GM20000 (cell line): Measurements from ENCODE around the gene SLC17A1.
"Not testable (repeated sequence)": the region's sequence is repeated elsewhere in the genome, so short reads cannot be mapped to it uniquely, and the experiment has no call there.

Experiments used
- DNase-seq: peaks from one replicate; pipeline ENCODE4 v3.0.0; 2012; ENCODE audit warnings: low spot score
- TF ChIP-seq, protein P1 (sequence below): IDR thresholded peaks from 2 replicates; pipeline ENCODE4 v1.5.1; 2012; ENCODE audit warnings: mild to moderate bottlenecking, control low read depth; ENCODE audit errors: extremely low read depth, missing control alignments

The SLC17A1 gene

GRCh38 chr6:25757936-25758642 is 73.8 kb downstream of the SLC17A1 start:
- TF ChIP-seq, protein P1, sequence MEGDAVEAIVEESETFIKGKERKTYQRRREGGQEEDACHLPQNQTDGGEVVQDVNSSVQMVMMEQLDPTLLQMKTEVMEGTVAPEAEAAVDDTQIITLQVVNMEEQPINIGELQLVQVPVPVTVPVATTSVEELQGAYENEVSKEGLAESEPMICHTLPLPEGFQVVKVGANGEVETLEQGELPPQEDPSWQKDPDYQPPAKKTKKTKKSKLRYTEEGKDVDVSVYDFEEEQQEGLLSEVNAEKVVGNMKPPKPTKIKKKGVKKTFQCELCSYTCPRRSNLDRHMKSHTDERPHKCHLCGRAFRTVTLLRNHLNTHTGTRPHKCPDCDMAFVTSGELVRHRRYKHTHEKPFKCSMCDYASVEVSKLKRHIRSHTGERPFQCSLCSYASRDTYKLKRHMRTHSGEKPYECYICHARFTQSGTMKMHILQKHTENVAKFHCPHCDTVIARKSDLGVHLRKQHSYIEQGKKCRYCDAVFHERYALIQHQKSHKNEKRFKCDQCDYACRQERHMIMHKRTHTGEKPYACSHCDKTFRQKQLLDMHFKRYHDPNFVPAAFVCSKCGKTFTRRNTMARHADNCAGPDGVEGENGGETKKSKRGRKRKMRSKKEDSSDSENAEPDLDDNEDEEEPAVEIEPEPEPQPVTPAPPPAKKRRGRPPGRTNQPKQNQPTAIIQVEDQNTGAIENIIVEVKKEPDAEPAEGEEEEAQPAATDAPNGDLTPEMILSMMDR, result no peak
- DNase-seq, result no peak

DNA sequence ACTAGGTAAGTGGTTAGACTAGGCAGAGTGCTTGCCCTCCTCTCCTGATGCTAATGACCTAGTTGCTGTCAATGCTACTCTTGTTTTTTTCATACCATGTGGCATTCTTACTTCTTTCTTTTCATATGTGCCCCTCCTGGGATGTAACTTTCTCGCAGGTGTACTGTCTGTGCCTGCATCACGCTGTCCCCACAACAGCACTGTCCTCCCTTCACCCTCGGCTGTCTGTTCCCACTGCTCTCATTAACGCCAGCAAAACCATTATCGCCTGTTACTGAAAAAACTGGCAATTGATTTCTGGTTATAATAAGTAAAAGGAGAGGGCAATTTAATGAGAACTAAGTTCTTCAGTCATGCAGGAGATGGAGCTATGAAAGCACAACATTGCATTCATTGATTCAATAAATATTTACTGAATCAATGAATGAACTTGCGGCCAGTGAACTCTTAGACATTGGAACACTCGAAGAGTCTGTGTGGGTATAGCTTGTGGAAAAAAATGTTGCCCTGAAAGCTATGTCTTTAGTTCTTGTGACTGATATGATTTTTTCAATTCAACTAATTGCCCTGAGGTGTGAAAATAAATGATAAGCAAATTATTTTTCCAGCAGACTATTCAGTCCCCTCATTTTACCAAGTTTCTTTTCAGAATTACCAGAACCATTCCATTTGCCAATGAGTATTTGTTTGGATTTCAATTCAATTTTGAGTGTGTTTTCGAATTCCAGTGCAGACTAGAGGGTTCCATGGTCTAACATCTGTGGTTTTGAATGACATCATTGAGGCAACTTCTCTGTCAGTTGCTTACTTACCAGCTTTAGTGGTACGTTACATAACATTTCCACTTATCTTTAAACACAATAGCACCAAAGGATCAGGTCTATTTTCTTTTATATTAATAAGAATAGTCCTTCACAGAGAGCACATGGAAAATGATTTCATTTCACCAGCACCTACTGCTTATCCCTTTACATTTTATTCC is 75.2 kb downstream of the SLC17A1 start:
- no peak for DNase-seq
- TF ChIP-seq, protein P1, result no peak

- DNase-seq, result no peak
- TF ChIP-seq, protein P1, result no peak
Observed at GRCh38 chr6:25755483-25755882, 76.4 kb downstream of the SLC17A1 start.

- TF ChIP-seq, protein P1, result no peak
- no peak for DNase-seq
Observed at GRCh38 chr6:25754535-25754934, 77.3 kb downstream of the SLC17A1 start, which contains the start of gene SLC17A4. Gene SLC17A4, plus strand, starts transcription at chr6:25754742. Its CDS starts 7,221 bp downstream, at chr6:25761963.

DNA sequence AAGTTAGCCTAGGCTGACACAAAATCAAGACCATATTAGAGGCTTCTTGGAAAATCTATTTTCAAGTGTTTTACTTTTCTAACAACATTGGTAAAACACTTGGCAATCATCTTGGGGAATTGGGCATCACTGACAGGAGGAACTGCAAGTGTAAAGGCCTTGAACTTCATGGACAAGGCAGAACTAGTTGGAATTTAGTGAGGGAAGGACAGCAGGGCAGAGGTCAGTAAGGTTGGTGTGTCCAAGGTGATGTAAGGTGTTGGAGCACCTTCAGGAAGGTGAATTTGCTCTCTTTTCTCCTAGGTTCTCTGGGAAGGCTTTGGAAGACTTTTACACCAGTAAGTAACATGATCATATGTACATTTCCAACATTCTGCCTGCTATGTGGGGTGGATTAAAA is 78.8 kb downstream of the SLC17A1 start:
- TF ChIP-seq, protein P1, result no peak
- DNase-seq, result no peak

GRCh38 chr6:25750906-25751305 is 80.9 kb downstream of the SLC17A1 start:
- DNase-seq, result no peak
- TF ChIP-seq, protein P1, result no peak

GRCh38 chr6:25749837-25750236 is 82.0 kb downstream of the SLC17A1 start:
- TF ChIP-seq, protein P1, result no peak
- no peak for DNase-seq

- not testable (repeated sequence) for DNase-seq
Observed at GRCh38 chr6:25748601-25749517, 83.0 kb downstream of the SLC17A1 start.
